ENCODE results near the gene R3HDM4.
A peak's percentile ranks its signal among the peaks of the same experiment; 100 is the strongest.
"Not testable (repeated sequence)": the region's sequence is repeated elsewhere in the genome, so short reads cannot be mapped to it uniquely, and the experiment has no call there.

Gene R3HDM4

GRCh38 chr19:854549-854948, 58.5 kb downstream of the R3HDM4 start:
- Histone ChIP-seq H3K36me3 (ENCODE audit: control insufficient read depth in 1 of 2, insufficient read depth in 2 of 2, low read length in 2 of 2) (no peaks in the 10 kb centered on the region), H3K27ac (ENCODE audit: low read depth, low read length) (no peak overlapping the region), H3K4me1 (ENCODE audit: control insufficient read depth in 1 of 2, insufficient read depth in 2 of 2, low read length in 2 of 2) (no peaks in the 10 kb centered on the region), H3K9me3 (ENCODE audit: control insufficient read depth in 1 of 2, low read length in 2 of 2) (no peaks in the 10 kb centered on the region), H3K27me3 (ENCODE audit: control insufficient read depth in 1 of 2, insufficient read depth in 2 of 2, low read length in 2 of 2) (peaks cover 0 to 12% of the 10 kb centered on the region in 2 donors), H3K4me3 (ENCODE audit: low read depth in 1 of 2, low read length in 2 of 2) (no peak overlapping the region), H3K9ac (ENCODE audit: low read depth in 1 of 2, low read length in 2 of 2) (no peak overlapping the region)

- H3K27me3 ChIP-seq (ENCODE audit: control insufficient read depth in 1 of 2, insufficient read depth in 2 of 2, low read length in 2 of 2) = not testable (repeated sequence)
Observed at GRCh38 chr19:853614-854220, 59.3 kb downstream of the R3HDM4 start.

GRCh38 chr19:853014-853585, 59.9 kb downstream of the R3HDM4 start:
- Histone ChIP-seq H3K27me3 (ENCODE audit: control insufficient read depth in 1 of 2, insufficient read depth in 2 of 2, low read length in 2 of 2) (peaks cover 4 to 6% of the 10 kb centered on the region in 2 donors), H3K36me3 (ENCODE audit: control insufficient read depth in 1 of 2, insufficient read depth in 2 of 2, low read length in 2 of 2) (no peaks in the 10 kb centered on the region)

More at GRCh38 chr19:853614-854220, 59.3 kb downstream of the R3HDM4 start:
- not testable (repeated sequence) for H3K4me3 ChIP-seq (ENCODE audit: low read depth in 1 of 2, low read length in 2 of 2); H3K9ac ChIP-seq (ENCODE audit: low read depth in 1 of 2, low read length in 2 of 2); H3K4me1 ChIP-seq (ENCODE audit: control insufficient read depth in 1 of 2, insufficient read depth in 2 of 2, low read length in 2 of 2); H3K36me3 ChIP-seq (ENCODE audit: control insufficient read depth in 1 of 2, insufficient read depth in 2 of 2, low read length in 2 of 2); H3K27ac ChIP-seq (ENCODE audit: low read depth, low read length); H3K9me3 ChIP-seq (ENCODE audit: control insufficient read depth in 1 of 2, low read length in 2 of 2)

GRCh38 chr19:852136-853013, 60.6 kb downstream of the R3HDM4 start, which contains the start of gene ELANE:
TSS of gene ELANE (plus strand) at chr19:852303. CDS start at chr19:852329, 26 bp downstream.
- H3K4me1 ChIP-seq (ENCODE audit: control insufficient read depth in 1 of 2, insufficient read depth in 2 of 2, low read length in 2 of 2) = no peaks in the 10 kb centered on the region
- H3K9ac ChIP-seq (ENCODE audit: low read depth in 1 of 2, low read length in 2 of 2) = no peak within 1 kb of the TSS
- H3K36me3 ChIP-seq (ENCODE audit: control insufficient read depth in 1 of 2, insufficient read depth in 2 of 2, low read length in 2 of 2) = no peaks in the 10 kb centered on the region
- no peaks in the 10 kb centered on the region for H3K9me3 ChIP-seq (ENCODE audit: control insufficient read depth in 1 of 2, low read length in 2 of 2)
- H3K27me3 ChIP-seq (ENCODE audit: control insufficient read depth in 1 of 2, insufficient read depth in 2 of 2, low read length in 2 of 2) = peaks cover 9 to 10% of the 10 kb centered on the region in 2 donors
- H3K27ac ChIP-seq (ENCODE audit: low read depth, low read length) = no peak within 1 kb of the TSS
- H3K4me3 ChIP-seq (ENCODE audit: low read depth in 1 of 2, low read length in 2 of 2) = no peak within 1 kb of the TSS

More at GRCh38 chr19:853014-853585, 59.9 kb downstream of the R3HDM4 start:
- H3K4me1 ChIP-seq (ENCODE audit: control insufficient read depth in 1 of 2, insufficient read depth in 2 of 2, low read length in 2 of 2) = no peaks in the 10 kb centered on the region
- H3K9ac ChIP-seq (ENCODE audit: low read depth in 1 of 2, low read length in 2 of 2) = no peak overlapping the region
- H3K27ac ChIP-seq (ENCODE audit: low read depth, low read length) = no peak overlapping the region
- no peaks in the 10 kb centered on the region for H3K9me3 ChIP-seq (ENCODE audit: control insufficient read depth in 1 of 2, low read length in 2 of 2)
- H3K4me3 ChIP-seq (ENCODE audit: low read depth in 1 of 2, low read length in 2 of 2) = no peak overlapping the region

- no peak overlapping the region for H3K9ac ChIP-seq (ENCODE audit: low read depth in 1 of 2, low read length in 2 of 2)
- H3K36me3 ChIP-seq (ENCODE audit: control insufficient read depth in 1 of 2, insufficient read depth in 2 of 2, low read length in 2 of 2) = no peaks in the 10 kb centered on the region
- peaks cover 16 to 20% of the 10 kb centered on the region in 2 donors for H3K27me3 ChIP-seq (ENCODE audit: control insufficient read depth in 1 of 2, insufficient read depth in 2 of 2, low read length in 2 of 2)
- no peaks in the 10 kb centered on the region for H3K9me3 ChIP-seq (ENCODE audit: control insufficient read depth in 1 of 2, low read length in 2 of 2)
- no peaks in the 10 kb centered on the region for H3K4me1 ChIP-seq (ENCODE audit: control insufficient read depth in 1 of 2, insufficient read depth in 2 of 2, low read length in 2 of 2)
- H3K27ac ChIP-seq (ENCODE audit: low read depth, low read length) = peak overlapping the region; percentile 22
- H3K4me3 ChIP-seq (ENCODE audit: low read depth in 1 of 2, low read length in 2 of 2) = no peak overlapping the region
Observed at GRCh38 chr19:850979-851335, 62.1 kb downstream of the R3HDM4 start.

- H3K9ac ChIP-seq (ENCODE audit: low read depth in 1 of 2, low read length in 2 of 2) = no peak overlapping the region
- H3K4me3 ChIP-seq (ENCODE audit: low read depth in 1 of 2, low read length in 2 of 2) = no peak overlapping the region
- no peaks in the 10 kb centered on the region for H3K9me3 ChIP-seq (ENCODE audit: control insufficient read depth in 1 of 2, low read length in 2 of 2)
- peak overlapping the region; percentile 22 for H3K27ac ChIP-seq (ENCODE audit: low read depth, low read length)
- H3K27me3 ChIP-seq (ENCODE audit: control insufficient read depth in 1 of 2, insufficient read depth in 2 of 2, low read length in 2 of 2) = peaks cover 16 to 25% of the 10 kb centered on the region in 2 donors
- no peaks in the 10 kb centered on the region for H3K4me1 ChIP-seq (ENCODE audit: control insufficient read depth in 1 of 2, insufficient read depth in 2 of 2, low read length in 2 of 2)
- H3K36me3 ChIP-seq (ENCODE audit: control insufficient read depth in 1 of 2, insufficient read depth in 2 of 2, low read length in 2 of 2) = no peaks in the 10 kb centered on the region
Observed at GRCh38 chr19:850221-850978, 62.6 kb downstream of the R3HDM4 start.

- not testable (repeated sequence) for H3K9me3 ChIP-seq (ENCODE audit: control insufficient read depth in 1 of 2, low read length in 2 of 2); H3K27ac ChIP-seq (ENCODE audit: low read depth, low read length); H3K36me3 ChIP-seq (ENCODE audit: control insufficient read depth in 1 of 2, insufficient read depth in 2 of 2, low read length in 2 of 2); H3K9ac ChIP-seq (ENCODE audit: low read depth in 1 of 2, low read length in 2 of 2); H3K4me3 ChIP-seq (ENCODE audit: low read depth in 1 of 2, low read length in 2 of 2); H3K4me1 ChIP-seq (ENCODE audit: control insufficient read depth in 1 of 2, insufficient read depth in 2 of 2, low read length in 2 of 2)
- peaks cover 16 to 28% of the 10 kb centered on the region in 2 donors for H3K27me3 ChIP-seq (ENCODE audit: control insufficient read depth in 1 of 2, insufficient read depth in 2 of 2, low read length in 2 of 2)
Observed at GRCh38 chr19:849195-849594, 63.8 kb downstream of the R3HDM4 start.

GRCh38 chr19:848386-848921, 64.6 kb downstream of the R3HDM4 start:
- H3K27me3 ChIP-seq (ENCODE audit: control insufficient read depth in 1 of 2, insufficient read depth in 2 of 2, low read length in 2 of 2) = peaks cover 16 to 29% of the 10 kb centered on the region in 2 donors
- no peak overlapping the region for H3K9ac ChIP-seq (ENCODE audit: low read depth in 1 of 2, low read length in 2 of 2)
- no peaks in the 10 kb centered on the region for H3K9me3 ChIP-seq (ENCODE audit: control insufficient read depth in 1 of 2, low read length in 2 of 2)
- H3K36me3 ChIP-seq (ENCODE audit: control insufficient read depth in 1 of 2, insufficient read depth in 2 of 2, low read length in 2 of 2) = no peaks in the 10 kb centered on the region
- H3K4me1 ChIP-seq (ENCODE audit: control insufficient read depth in 1 of 2, insufficient read depth in 2 of 2, low read length in 2 of 2) = no peaks in the 10 kb centered on the region
- H3K4me3 ChIP-seq (ENCODE audit: low read depth in 1 of 2, low read length in 2 of 2) = no peak overlapping the region
- no peak overlapping the region for H3K27ac ChIP-seq (ENCODE audit: low read depth, low read length)

Measured in duodenal mucosa (tissue), 2 donors.